Hepatocyte (in vitro differentiated cells): ENCODE data around the gene MT1E.

Experiments used
- CTCF ChIP-seq: fragments of 200-600 bp; sonication (generic); IDR thresholded peaks from 2 replicates; pipeline ENCODE4 v1.5.1; 2016; ENCODE audit warnings: antibody characterized with exemption, mild to moderate bottlenecking; ENCODE audit not compliant: poor library complexity
- EZH2 ChIP-seq: fragments of 200-600 bp; sonication (generic); IDR thresholded peaks from 2 replicates; pipeline ENCODE4 v1.6.1; 2016; ENCODE audit warnings: antibody characterized with exemption, mild to moderate bottlenecking, borderline replicate concordance
- EZH2phosphoT487 ChIP-seq: fragments of 200-600 bp; sonication (generic); IDR thresholded peaks from one replicate; pipeline ENCODE4 v1.6.1; 2018; ENCODE audit warnings: antibody characterized with exemption, mild to moderate bottlenecking, low read depth, moderate library complexity; ENCODE audit not compliant: unreplicated experiment, severe bottlenecking

GRCh38 chr16:56640076-56640475, 14.5 kb downstream of the MT1E start:
- TF ChIP-seq CTCF: no peak
- no peak for TF ChIP-seq EZH2
- no peak for TF ChIP-seq EZH2phosphoT487
